ENCODE results near the gene CALN1.

Gene CALN1

DNA sequence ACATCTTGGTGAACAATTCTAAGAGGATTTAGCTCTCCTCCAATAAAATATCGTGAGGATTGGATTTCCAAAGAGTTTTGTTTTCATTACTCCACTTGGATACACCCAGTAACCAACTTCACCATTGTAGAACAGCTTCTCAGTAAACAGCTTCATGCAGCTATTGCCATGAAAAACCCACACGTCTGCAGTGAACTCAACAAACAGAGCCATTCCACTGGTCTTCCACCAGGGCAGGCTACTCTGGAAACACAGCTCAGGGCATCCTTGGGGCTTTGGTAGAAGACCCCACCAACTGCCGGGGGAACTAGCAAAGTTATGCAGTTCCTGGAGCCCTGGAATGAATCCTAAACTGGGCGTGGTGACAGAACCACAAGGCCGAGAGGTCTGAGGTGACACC lies 77.4 kb downstream of the CALN1 start:
- TF ChIP-seq CTCF (IDR thresholded peaks at IDR 0.05; ENCODE audit: low read depth, low read length), result no peak
- no peak overlapping the region for H3K4me3 ChIP-seq (replicated peaks in 1 of 2; ENCODE audit: low read depth in 2 of 2, low read length in 2 of 2)
- no peak for DNase-seq (ENCODE audit: low read depth in 2 of 2)

DNA sequence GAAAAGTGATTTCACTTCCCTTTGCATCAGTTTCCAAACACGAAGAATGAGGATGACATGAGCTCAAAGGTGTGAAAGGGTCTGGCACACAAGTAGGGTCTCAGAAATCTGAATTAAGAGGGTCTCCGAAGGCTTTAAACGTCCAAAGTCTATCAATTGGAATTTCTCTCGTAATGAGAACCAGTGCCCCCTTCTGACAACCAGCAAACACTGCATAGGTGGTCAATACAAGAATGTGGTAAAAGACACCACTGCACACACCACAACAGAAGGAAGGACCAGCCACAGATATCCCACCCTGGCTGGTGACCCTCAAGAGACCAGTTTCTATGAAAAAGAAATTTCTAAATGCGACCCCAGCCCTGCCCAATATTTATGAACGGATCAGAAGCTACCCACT lies 78.1 kb downstream of the CALN1 start:
- no peak for DNase-seq (ENCODE audit: low read depth in 2 of 2)
- H3K4me3 ChIP-seq (replicated peaks in 1 of 2; ENCODE audit: low read depth in 2 of 2, low read length in 2 of 2), result no peak overlapping the region
- TF ChIP-seq CTCF (IDR thresholded peaks at IDR 0.05; ENCODE audit: low read depth, low read length), result no peak

- no peak for TF ChIP-seq CTCF (IDR thresholded peaks at IDR 0.05; ENCODE audit: low read depth, low read length)
- no peak for DNase-seq (ENCODE audit: low read depth in 2 of 2)
- no peak overlapping the region for H3K4me3 ChIP-seq (replicated peaks in 1 of 2; ENCODE audit: low read depth in 2 of 2, low read length in 2 of 2)
Observed at GRCh38 chr7:72326811-72327210, 85.3 kb downstream of the CALN1 start.

GRCh38 chr7:72326365-72326764 lies 85.8 kb downstream of the CALN1 start:
- DNase-seq (ENCODE audit: low read depth in 2 of 2), result no peak
- no peak overlapping the region for H3K4me3 ChIP-seq (replicated peaks in 1 of 2; ENCODE audit: low read depth in 2 of 2, low read length in 2 of 2)
- TF ChIP-seq CTCF (IDR thresholded peaks at IDR 0.05; ENCODE audit: low read depth, low read length), result no peak

GRCh38 chr7:72325561-72325960 lies 86.6 kb downstream of the CALN1 start:
- DNase-seq (ENCODE audit: low read depth in 2 of 2), result no peak
- no peak overlapping the region for H3K4me3 ChIP-seq (replicated peaks in 1 of 2; ENCODE audit: low read depth in 2 of 2, low read length in 2 of 2)

GRCh38 chr7:72321637-72322036 lies 90.5 kb downstream of the CALN1 start:
- no peak for DNase-seq (ENCODE audit: low read depth in 2 of 2)
- no peak overlapping the region for H3K4me3 ChIP-seq (replicated peaks in 1 of 2; ENCODE audit: low read depth in 2 of 2, low read length in 2 of 2)
- no peak for TF ChIP-seq CTCF (IDR thresholded peaks at IDR 0.05; ENCODE audit: low read depth, low read length)

More at GRCh38 chr7:72325561-72325960, 86.6 kb downstream of the CALN1 start:
- no peak for TF ChIP-seq CTCF (IDR thresholded peaks at IDR 0.05; ENCODE audit: low read depth, low read length)

- no peak for DNase-seq (ENCODE audit: low read depth in 2 of 2)
- H3K4me3 ChIP-seq (replicated peaks in 1 of 2; ENCODE audit: low read depth in 2 of 2, low read length in 2 of 2), result no peak overlapping the region
- TF ChIP-seq CTCF (IDR thresholded peaks at IDR 0.05; ENCODE audit: low read depth, low read length), result no peak
Observed at GRCh38 chr7:72321081-72321480, 91.1 kb downstream of the CALN1 start.
